CD4-positive, alpha-beta T cell treated with Interleukin-15 for 1 hour (primary cell): Measurements from ENCODE around the gene SH3BP2.

Source experiments
- DNase-seq: peaks from one replicate; pipeline ENCODE4 v3.0.0-alpha.2; 2020

SH3BP2 gene

DNA sequence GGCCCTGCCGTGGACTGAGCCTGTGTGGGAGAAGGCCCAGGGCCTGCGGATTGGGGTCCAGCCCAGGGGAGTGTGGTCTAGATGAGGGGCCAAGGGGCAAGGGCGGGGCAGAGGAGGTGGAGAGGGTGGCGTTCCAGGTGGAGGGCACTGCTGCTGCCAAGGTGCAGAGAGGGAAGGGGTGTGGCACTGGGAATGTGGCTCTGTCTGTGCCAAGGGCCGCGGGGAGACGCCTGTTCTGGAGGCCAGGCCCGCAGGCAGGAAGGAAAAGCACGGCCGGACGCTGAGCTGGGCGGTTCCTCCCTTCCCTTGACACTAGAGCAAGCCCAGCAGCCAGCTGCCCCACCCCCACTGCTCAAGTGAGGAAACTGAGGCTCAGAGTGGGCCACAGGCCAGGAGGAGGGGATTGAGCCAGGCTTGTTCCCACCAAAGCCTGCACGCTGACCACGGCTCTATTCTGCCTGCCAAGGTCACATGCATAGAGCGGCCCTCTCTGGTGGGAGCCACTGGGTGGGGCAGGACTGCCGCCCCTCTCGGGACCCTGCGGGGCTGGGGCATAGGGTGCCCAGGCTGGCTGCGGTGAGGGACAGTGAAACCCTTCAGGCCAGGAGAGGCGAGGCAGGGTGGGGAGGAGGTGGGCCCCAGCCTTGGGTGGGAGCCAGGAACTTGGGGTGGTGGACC is 13.0 kb downstream of the SH3BP2 start:
- DNase-seq: no peak

GRCh38 chr4:2806390-2807355 is 13.8 kb downstream of the SH3BP2 start:
- no peak for DNase-seq

GRCh38 chr4:2807571-2807970 is 14.7 kb downstream of the SH3BP2 start:
- no peak for DNase-seq

DNA sequence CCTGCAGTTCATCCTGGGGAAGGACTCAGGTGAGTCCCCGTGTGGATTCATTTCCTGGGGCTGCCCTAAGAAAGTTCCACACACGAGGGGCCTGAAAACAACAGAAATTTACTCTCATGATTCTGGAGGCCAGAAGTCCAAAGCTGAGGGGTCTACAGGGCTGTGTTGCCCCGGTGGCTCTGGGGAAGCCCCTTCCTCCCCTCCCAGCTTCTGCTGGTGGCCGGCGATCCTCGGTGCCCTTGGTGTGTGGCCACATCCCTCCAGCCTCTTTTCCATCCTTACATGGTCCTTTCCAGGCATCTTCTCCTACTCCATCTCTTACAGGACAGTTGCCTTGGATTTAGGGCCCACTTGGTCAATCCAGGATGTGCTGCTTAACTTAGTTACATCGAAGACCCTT is 15.1 kb downstream of the SH3BP2 start:
- DNase-seq: no peak

DNA sequence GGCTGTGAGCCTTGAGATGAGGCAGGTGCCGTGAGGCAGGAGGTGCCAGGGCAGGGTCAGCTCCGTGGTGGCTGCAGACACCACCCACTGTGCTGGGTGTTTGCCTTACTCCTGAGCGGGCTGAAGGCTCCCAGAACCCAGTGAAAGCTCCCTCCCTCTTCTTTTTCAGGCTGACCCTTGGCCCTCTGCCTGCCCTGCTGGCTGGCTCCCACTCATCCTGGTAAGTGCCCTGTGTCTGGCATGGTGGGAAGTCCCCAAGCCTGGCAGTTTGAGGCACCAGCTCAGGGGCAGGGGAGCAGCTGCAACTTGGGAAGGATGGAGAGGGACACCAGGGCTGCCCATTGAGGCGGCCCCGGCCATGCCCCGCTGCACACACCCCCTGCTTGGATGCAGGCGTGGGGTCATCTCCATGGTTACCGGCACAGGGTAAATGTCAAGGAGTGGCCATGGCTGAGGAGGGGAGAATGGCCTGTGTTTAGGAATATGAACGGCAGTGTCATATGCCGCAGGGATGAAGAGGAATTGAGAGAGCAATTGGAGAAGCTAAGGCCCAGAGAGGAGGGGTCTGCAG is 16.8 kb downstream of the SH3BP2 start:
- no peak for DNase-seq

DNA sequence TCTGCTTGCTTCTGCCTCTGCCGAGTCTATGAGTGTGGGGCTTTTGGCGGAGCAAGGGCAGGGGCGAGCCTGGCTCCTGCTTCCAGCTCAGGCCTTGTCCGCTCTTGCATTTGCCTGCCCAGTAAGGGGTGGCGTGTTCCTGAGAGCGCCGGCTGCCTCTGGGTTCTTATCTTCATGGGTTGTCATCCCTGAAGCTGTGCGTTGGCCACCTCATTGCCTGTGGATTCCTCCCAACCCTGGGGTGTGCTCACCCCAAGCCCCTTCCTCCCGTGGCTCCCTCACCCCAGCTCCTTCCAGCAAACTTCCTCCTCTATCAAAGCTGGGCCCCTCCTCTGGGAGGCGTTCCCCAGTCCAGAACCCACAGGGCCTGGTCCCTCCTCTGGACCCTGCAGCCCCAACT is 17.5 kb downstream of the SH3BP2 start:
- no peak for DNase-seq

GRCh38 chr4:2811830-2812611 is 19.1 kb downstream of the SH3BP2 start:
- peak; percentile 81 for DNase-seq

DNA sequence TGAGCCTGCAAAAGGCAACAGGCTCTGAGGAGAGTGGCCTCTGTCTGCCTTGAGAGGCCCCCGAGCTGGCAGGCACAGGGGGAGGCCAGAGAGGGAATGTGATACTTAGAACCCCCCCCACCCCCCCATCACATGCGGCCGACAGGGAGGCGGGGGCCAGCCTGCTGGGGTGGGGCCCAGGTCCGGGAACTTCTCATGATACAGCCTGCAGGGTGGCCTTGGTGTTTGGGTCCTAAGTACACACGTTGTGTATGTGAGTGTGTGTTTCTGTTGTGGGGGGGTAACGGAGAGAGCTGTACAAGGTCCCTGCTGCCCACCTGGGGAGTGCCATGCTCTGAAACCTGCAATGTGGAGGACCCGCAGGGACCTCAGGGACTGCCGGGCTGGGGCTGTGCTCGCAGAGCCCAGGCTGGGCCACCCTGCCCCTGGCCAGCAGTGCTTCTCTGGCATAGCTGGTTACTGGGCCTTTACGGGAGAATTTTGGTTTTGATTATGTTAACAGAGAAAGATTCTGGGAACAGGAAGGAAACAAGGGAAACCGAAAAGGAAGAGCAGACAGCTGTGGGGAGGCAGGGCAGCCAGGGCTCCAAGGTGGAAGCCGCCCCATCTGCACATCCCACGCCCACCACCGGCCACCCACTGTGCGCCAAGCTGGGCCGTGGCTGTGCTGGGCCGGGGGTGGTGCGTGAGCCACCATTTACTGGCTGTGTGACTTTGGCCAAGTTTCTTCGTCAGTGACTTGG is 19.9 kb downstream of the SH3BP2 start:
- DNase-seq: no peak

DNA sequence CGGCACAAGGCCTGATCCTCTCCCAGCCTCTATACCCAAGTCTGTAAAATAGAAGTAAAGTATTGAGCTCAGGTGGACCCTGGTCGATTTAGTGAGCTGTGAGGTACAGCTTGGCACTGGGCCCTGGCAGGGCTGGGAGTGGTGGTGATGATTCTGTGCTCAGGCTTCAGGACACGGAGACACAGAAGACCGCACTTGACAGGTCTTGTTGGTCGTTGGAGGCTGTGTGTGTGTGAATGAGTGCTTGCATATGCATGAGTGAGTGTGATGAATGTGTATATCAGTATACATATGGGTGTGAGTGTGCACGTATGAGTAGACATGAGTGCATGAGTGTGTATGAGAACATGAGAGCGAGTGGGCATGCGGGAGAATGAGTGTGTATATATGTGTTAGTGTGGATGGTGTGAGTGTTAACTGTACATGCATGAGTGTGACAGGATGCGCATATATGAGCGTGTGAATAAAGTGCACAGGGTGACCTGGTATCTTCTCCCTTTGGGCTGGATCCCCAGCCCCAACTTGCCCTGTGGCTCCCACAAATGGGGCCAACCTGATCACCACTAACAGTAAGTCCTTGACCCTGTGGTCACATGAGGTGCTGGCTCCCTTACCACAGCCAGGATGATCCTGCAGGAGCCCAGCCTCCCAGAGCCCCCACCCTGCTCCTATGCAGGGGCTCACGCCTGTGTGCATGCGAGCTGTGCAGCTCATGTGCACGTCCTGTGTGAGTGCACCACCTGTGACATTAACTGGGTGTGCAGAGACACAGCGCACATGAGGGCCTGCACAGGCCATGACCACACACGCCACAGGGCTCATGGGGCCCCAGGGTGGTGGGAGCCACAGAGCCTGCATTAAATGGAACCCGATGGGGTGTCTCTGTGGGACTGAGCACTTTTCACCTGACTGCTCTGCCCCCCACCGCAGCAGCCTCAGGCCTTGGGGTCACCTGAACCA is 20.8 kb downstream of the SH3BP2 start:
- no peak for DNase-seq

DNA sequence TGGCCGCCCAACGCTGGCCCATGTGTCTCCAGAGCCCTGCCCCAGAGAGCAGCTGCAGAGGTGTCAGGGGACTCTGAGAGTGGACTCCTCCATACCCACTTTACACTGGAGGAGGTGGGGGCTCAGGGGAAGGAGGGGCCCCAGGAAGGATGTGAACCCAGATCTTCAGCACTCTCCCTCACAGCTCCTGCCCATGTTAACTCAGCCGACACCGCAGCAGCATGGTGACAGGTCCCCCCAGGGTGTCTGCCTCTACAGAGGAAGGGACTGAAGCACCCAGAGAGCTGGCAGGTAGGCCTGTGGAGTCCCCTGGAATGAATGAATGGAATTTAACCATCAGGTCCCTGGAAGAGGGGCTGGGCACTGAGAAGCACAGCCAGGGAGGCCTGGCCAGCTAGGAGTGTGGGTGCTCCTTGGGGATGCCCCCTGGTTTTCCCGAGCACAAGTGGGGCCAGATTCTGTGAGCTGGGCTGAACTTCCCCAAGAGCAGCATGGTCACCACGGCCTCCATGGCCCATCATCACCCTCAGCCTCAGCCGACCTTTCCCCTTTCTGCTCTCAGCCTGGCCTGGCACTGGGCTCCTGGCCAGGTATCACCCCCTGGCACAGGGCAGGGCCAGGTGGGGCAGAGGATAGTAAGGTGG is 21.9 kb downstream of the SH3BP2 start:
- DNase-seq: no peak

DNA sequence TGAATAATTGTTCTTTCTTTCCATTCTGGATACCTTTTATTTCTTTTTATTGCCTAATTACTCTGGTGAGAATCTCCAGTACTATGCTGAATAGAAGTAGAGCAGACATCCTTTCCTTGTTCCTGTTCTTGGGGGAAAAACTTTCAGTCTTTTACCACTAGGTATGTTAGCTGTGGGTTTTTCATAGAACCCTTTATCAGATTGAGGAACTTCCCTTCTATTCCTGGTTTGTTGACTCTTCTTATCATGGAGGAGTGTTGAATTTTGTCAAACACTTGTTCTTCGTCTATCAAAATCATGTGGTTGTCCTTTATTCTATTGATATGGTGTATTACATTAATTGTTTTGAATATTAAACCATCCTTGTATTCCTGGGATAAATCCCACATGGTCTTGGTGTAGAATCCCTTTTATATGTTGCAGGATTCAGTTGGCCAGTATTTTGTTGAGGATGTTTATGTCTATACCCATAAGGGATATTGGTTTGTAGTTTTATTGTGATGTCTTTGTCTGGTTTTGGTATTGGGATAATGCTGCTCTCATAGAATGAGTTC is 23.6 kb downstream of the SH3BP2 start:
- no peak for DNase-seq

DNA sequence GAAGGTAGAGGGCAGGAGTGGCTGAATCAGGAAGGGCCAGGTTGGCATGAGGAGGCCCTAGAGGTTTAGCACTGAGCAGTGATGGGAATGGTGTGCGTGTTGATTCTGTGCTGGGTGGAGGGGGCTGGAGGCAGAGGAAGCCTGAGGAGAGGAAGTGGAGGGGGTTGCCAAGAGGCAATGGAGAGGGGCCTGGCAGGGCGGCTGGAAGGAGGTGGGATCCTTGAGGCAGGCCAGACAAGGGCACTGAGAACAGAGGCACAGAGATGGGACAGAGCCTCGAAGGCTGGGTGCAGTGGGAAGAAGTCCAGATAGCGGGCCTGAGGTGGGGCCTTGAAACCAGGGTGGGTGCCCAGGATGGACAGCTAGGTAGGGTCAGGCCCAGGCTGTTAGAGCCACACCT is 24.3 kb downstream of the SH3BP2 start:
- DNase-seq: no peak

DNA sequence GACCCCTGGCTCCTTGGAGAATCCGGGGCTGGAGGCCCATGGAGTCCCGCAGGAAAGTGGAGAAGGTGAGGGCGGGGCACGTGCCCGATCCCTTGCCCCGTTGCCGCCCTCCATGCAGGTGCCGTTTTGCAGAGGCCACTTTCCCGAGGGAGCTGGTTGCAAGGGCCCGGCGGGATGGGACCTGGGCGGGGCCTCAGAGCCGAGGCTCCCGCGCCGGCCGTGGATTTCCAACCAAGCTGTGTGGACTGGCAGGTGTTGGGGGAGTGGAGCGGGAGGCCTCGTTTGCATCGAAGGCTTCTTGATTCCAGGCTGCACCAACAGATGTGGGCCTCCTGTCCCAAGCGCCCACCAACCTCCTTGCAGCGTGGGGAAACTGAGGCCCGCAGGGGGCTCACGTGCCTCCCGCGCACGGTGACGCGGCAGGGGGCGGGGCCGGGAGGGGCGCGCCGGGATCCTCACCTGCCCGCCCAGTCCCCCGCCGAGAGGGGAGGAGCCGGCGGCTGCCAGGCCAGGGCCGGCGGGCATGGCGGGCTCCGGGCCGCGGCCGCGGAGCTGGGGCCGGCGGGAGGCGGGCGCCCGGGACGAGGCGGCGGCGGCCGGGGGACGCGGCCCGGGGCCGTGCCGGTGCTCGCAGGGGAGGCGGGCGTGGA is 24.9 kb downstream of the SH3BP2 start:
- no peak for DNase-seq

- DNase-seq: no peak
Measured at GRCh38 chr4:2818351-2818939, 25.6 kb downstream of the SH3BP2 start.

DNA sequence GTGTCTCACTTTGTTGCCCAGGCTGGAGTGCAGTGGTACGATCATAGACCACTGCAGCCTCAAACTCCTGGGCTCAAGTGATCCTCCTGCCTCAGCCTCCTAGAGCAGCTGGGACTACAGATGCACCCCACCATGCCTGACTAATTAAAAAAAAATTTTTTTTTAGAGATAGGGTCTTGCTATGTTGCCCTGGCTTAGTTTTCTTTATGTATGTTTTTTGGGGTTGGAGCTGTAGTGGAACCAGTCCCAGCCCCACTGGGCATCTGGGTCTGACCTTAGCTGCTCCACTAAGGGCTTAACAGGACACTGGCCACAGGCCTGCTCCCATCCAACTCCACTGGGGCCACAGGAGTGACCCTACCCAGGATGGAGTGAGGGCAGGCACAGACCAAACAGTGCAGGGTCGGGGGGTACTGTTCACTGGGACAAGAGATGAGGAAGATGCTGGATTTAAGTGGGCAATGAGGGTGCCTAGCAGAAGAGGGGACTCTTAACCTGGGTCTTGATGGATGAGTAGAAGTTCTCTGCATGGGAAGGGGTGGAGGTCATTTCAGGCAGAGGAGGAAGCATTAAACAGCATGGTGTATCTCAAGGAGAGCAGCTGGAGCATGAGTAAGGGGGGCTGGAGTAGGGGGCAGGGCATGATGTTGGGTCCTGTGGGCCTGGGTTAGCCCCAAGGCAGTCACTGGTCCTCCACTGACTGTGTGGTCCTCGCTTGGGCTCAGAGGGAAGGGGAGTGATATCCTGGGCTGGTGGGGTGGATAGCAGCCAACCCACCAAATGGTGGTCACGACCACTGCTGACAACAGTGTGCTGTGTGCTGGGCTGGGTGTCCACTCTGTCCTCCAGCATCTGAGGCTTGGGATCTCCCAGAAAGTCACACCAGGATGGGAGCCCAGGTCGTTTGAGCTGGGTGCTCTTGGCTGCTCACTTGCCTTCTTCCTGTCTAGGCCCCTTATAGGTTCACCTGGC is 26.6 kb downstream of the SH3BP2 start:
- DNase-seq: no peak

DNA sequence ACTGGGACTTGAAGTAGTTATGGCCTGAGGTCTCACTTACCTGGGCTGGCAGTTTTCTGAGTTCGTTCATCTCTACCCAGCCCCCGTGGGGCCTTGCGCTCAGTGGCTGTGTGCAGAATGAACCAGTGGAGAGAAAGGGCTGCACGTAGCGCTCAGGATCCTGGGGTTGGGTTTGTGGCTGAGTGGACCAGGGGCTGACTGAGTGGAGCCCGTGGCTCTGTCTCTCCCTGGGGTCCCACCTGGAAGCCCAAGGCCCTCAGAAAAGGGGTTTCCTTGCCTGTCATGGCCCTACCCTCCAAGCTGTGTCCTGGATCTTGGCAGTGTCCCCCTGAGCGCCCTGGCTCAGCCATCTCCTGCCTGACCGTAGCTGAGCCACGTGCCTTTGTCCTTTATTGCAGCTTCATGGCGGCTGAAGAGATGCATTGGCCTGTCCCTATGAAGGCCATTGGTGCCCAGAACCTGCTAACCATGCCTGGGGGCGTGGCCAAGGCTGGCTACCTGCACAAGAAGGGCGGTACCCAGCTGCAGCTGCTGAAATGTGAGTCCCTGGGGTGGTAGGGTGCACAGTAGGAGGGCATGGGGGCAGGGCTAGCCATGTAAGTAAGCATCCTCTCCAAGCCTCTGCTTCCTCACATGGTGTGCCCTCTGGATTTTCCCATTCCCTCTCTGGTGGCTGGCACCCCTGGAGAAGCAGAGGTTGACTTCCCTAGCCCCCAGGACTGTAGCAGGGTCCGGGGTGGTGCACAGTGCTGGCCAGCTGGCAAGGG is 27.5 kb downstream of the SH3BP2 start:
- no peak for DNase-seq
